Astrocyte (in vitro differentiated cells and primary cell): ENCODE measurements around the gene ZSCAN5B. TPM values are rescaled to one million over a fixed set of nuclear protein-coding genes. Genes with fewer than 3 reads are reported as not detected.
"Not testable (repeated sequence)": the region's sequence is repeated elsewhere in the genome, so short reads cannot be mapped to it uniquely, and the experiment has no call there.

Experiments
- DNase-seq: peaks from one replicate; pipeline ENCODE4 v3.0.0-alpha.2; 2010; ENCODE audit warnings: low read depth
- FAIRE-seq: peaks from 2 replicates; lab custom pipeline; 2011; peaks lifted over from hg19 to GRCh38; lab: Jason Lieb, UNC
- H2AFZ ChIP-seq: 2 replicates; pipeline ENCODE4 v1.6.0; 2012; ENCODE audit warnings: low read depth, low read length, inconsistent platforms
- H3K27ac ChIP-seq: 2 replicates; pipeline ENCODE4 v1.5.1; 2011; ENCODE audit warnings: low read depth, low read length, inconsistent platforms
- H3K27me3 ChIP-seq: 2 replicates; pipeline ENCODE4 v1.6.0; 2011; ENCODE audit warnings: low read length, inconsistent platforms; ENCODE audit not compliant: insufficient read depth
- H3K36me3 ChIP-seq: 2 replicates; pipeline ENCODE4 v1.5.1; 2011; ENCODE audit warnings: low read length, inconsistent platforms; ENCODE audit not compliant: insufficient read depth
- H3K4me1 ChIP-seq: 2 replicates; pipeline ENCODE4 v1.5.1; 2011; ENCODE audit warnings: low read length, inconsistent platforms; ENCODE audit not compliant: insufficient read depth
- H3K4me2 ChIP-seq: 2 replicates; pipeline ENCODE4 v1.6.0; 2012; ENCODE audit warnings: low read length, inconsistent platforms
- H3K4me3 ChIP-seq: 2 replicates; pipeline ENCODE4 v1.5.1; 2011; ENCODE audit warnings: low read depth, mild to moderate bottlenecking, low read length, inconsistent platforms; ENCODE audit not compliant: insufficient read depth
- H3K79me2 ChIP-seq: 2 replicates; pipeline ENCODE4 v1.6.0; 2012; ENCODE audit warnings: mild to moderate bottlenecking, low read length, inconsistent platforms; ENCODE audit not compliant: insufficient read depth
- H3K9ac ChIP-seq: 2 replicates; pipeline ENCODE4 v1.6.0; 2012; ENCODE audit warnings: mild to moderate bottlenecking, low read length, inconsistent platforms
- H3K9me3 ChIP-seq: 2 replicates; pipeline ENCODE4 v1.5.1; 2012; ENCODE audit warnings: low read depth, mild to moderate bottlenecking, low read length, inconsistent platforms; ENCODE audit not compliant: insufficient read depth
- H4K20me1 ChIP-seq: 2 replicates; pipeline ENCODE4 v1.6.0; 2012; ENCODE audit warnings: low read length, inconsistent platforms; ENCODE audit not compliant: insufficient read depth
- H3K27ac Mint-ChIP-seq: one replicate; pipeline ENCODE4 v1.8.0; 2021; ENCODE audit warnings: mild to moderate bottlenecking, mixed read lengths; ENCODE audit not compliant: unreplicated experiment
- H3K27me3 Mint-ChIP-seq: one replicate; pipeline ENCODE4 v1.8.0; 2021; ENCODE audit warnings: low read depth, mixed read lengths; ENCODE audit not compliant: unreplicated experiment
- H3K36me3 Mint-ChIP-seq: one replicate; pipeline ENCODE4 v1.8.0; 2021; ENCODE audit warnings: low read depth, mixed read lengths; ENCODE audit not compliant: unreplicated experiment
- H3K4me1 Mint-ChIP-seq: one replicate; pipeline ENCODE4 v1.8.0; 2021; ENCODE audit warnings: low read depth, mixed read lengths; ENCODE audit not compliant: unreplicated experiment
- H3K4me3 Mint-ChIP-seq: one replicate; pipeline ENCODE4 v1.8.0; 2021; ENCODE audit warnings: mild to moderate bottlenecking, moderate library complexity, mixed read lengths; ENCODE audit not compliant: unreplicated experiment
- H3K9me3 Mint-ChIP-seq: one replicate; pipeline ENCODE4 v1.8.0; 2021; ENCODE audit warnings: mild to moderate bottlenecking, mixed read lengths; ENCODE audit not compliant: unreplicated experiment
- EZH2 ChIP-seq: IDR thresholded peaks from 2 replicates; pipeline ENCODE4 v1.6.1; 2012; ENCODE audit warnings: mild to moderate bottlenecking, low read length, inconsistent platforms; ENCODE audit not compliant: insufficient read depth
- total RNA-seq: library from RNA; stranded (reverse); gene quantifications from 2 replicates; pipeline ENCODE4 v1.2.1, GENCODE V29; 2021
- TF ChIP-seq, protein P1 (sequence below): IDR thresholded peaks from 2 replicates; pipeline ENCODE4 v1.5.1; 2011; ENCODE audit warnings: low read depth, mild to moderate bottlenecking, inconsistent platforms, low read length, moderate library complexity; ENCODE audit not compliant: insufficient read depth

Gene ZSCAN5B
- total RNA-seq, 1 donor from 2014 or later, result not detected

DNA sequence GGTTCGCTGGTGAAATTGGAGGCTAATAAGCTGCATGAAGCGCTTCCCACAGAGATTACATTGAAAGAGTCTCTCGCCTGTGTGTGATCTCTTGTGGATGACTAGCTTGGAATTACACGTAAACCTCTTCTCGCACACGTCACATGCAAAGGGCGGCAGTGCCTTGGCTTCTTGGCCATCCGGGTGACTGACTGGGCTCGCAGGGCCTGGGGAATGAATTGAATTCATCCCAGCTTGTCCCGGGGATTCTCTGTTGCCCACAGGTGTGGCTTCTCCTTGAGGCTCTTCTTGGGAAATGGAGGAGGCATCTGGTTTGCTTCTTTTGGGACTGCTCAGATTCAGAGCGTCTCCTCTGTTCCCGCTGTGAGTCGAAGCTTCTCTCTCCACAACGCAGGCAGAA, 24.3 kb upstream of the ZSCAN5B start:
- Histone ChIP-seq H3K36me3 (no peaks in the 10 kb centered on the region), H3K9me3 (no peaks in the 10 kb centered on the region), H2AFZ (no peak overlapping the region), H3K9ac (no peak overlapping the region), H3K27me3 (no peaks in the 10 kb centered on the region), H3K4me1 (no peaks in the 10 kb centered on the region), H3K4me3 (no peak overlapping the region), H3K79me2 (no peaks in the 10 kb centered on the region), H3K27ac (no peak overlapping the region), H4K20me1 (no peaks in the 10 kb centered on the region), H3K4me2 (no peak overlapping the region)
- H3K9me3 Mint-ChIP-seq, result no peaks in the 10 kb centered on the region
- FAIRE-seq (no peak), DNase-seq (no peak)
- no peak for TF ChIP-seq EZH2
- TF ChIP-seq, protein P1, sequence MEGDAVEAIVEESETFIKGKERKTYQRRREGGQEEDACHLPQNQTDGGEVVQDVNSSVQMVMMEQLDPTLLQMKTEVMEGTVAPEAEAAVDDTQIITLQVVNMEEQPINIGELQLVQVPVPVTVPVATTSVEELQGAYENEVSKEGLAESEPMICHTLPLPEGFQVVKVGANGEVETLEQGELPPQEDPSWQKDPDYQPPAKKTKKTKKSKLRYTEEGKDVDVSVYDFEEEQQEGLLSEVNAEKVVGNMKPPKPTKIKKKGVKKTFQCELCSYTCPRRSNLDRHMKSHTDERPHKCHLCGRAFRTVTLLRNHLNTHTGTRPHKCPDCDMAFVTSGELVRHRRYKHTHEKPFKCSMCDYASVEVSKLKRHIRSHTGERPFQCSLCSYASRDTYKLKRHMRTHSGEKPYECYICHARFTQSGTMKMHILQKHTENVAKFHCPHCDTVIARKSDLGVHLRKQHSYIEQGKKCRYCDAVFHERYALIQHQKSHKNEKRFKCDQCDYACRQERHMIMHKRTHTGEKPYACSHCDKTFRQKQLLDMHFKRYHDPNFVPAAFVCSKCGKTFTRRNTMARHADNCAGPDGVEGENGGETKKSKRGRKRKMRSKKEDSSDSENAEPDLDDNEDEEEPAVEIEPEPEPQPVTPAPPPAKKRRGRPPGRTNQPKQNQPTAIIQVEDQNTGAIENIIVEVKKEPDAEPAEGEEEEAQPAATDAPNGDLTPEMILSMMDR, result no peak
- peaks cover 13% of the 10 kb centered on the region for H3K27me3 Mint-ChIP-seq
- no peaks in the 10 kb centered on the region for H3K4me1 Mint-ChIP-seq
- no peak overlapping the region for H3K4me3 Mint-ChIP-seq
- no peak overlapping the region for H3K27ac Mint-ChIP-seq
- H3K36me3 Mint-ChIP-seq, result peaks cover 10% of the 10 kb centered on the region

DNA sequence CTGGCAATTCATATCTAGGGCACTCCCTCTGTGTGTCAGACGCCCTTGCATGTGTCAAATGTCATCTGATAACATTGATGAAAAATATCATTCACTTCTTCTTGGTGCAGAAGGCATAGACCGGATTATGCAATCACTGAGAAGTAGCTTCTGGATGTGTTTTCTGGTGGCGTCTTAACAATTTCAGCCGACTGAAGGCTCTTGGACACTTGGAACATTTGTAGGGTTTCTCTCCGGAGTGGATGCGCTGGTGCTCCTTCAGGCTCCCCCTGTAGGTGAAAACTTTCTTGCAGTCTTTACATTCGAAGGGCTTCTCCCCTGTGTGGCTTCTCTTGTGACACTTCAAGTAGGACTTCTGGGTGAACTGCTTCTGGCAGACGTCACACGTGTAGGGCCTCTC, 23.9 kb upstream of the ZSCAN5B start:
- H3K27ac ChIP-seq, H4K20me1 ChIP-seq, H3K36me3 ChIP-seq, H3K27ac Mint-ChIP-seq, H3K4me1 Mint-ChIP-seq, H3K9me3 Mint-ChIP-seq, H3K9ac ChIP-seq, H3K4me1 ChIP-seq, H3K27me3 ChIP-seq, H3K4me3 ChIP-seq, H2AFZ ChIP-seq, DNase-seq, H3K4me2 ChIP-seq, H3K9me3 ChIP-seq, FAIRE-seq, H3K4me3 Mint-ChIP-seq, H3K79me2 ChIP-seq: not testable (repeated sequence)
- peaks cover 10% of the 10 kb centered on the region for H3K36me3 Mint-ChIP-seq
- H3K27me3 Mint-ChIP-seq, result peaks cover 14% of the 10 kb centered on the region

DNA sequence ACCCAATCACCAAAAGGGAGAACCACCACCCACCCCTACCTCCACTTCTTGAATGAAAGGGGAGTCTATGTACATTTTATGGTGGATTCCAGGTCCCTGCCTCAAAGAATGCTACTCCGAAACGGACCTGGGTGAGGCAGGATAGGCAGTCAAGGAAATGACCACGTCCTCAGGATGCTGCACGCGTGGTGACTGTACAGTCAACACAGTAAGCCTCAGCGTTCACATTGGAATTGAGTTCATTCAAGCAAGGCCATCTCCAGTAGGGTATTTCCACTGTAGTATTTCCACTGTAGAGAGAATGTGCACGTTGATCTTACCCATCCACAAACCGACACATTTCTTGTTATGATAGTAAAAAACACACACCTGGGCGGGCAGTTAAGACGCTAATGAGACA, 21.4 kb upstream of the ZSCAN5B start:
- H3K27me3 ChIP-seq, result no peaks in the 10 kb centered on the region
- no peak overlapping the region for H3K4me2 ChIP-seq
- no peak overlapping the region for H3K27ac ChIP-seq
- no peak overlapping the region for H3K9ac ChIP-seq
- TF ChIP-seq, protein P1, result no peak
- no peak overlapping the region for H3K27ac Mint-ChIP-seq
- no peaks in the 10 kb centered on the region for H3K9me3 ChIP-seq
- no peaks in the 10 kb centered on the region for H3K9me3 Mint-ChIP-seq
- H3K4me3 Mint-ChIP-seq, result no peak overlapping the region
- no peaks in the 10 kb centered on the region for H4K20me1 ChIP-seq
- DNase-seq, result no peak
- H3K4me1 ChIP-seq, result no peaks in the 10 kb centered on the region
- no peaks in the 10 kb centered on the region for H3K36me3 ChIP-seq
- peaks cover 13% of the 10 kb centered on the region for H3K27me3 Mint-ChIP-seq
- no peak overlapping the region for H3K4me3 ChIP-seq
- H3K36me3 Mint-ChIP-seq, result peaks cover 10% of the 10 kb centered on the region
- no peak for FAIRE-seq
- H3K4me1 Mint-ChIP-seq, result no peaks in the 10 kb centered on the region
- H2AFZ ChIP-seq, result no peak overlapping the region
- H3K79me2 ChIP-seq, result no peaks in the 10 kb centered on the region
